Measurements from ENCODE around the gene SMIM1. TPM values are rescaled to one million over a fixed set of nuclear protein-coding genes. Genes with fewer than 3 reads are reported as not detected.
A peak's percentile ranks its signal among the peaks of the same experiment; 100 is the strongest.

The SMIM1 gene
- total and polyA plus RNA-seq, 9 of the 15 experiments (the other 6 are each of a cell fraction or from before 2014, with no cell fraction given): 2.3 to 125 (median 24.3) TPM

DNA sequence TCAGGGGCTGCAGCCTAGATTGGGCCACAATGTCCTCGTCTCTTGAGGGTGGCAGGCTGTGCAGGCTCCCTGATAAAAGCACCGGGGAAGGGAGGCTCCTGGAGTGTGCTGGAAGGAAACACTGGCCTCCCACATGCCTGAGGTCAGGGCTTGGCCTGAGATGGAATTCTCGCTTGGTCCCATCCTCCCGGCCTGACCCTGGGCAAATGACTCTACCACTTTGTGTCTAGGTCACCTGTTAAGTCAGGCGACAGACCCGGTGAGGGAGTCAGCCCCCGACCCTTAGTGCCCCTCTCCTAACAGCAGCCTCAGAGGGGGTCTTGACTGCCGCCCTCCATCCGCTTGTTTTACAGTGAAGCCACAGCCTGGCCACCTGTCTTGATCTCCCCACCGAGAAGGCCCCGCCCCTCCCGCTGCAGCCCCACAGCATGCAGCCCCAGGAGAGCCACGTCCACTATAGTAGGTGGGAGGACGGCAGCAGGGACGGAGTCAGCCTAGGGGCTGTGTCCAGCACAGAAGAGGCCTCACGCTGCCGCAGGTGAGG, 2.5 kb downstream of the SMIM1 start (continued):
- TF ChIP-seq NFATC3 (IDR thresholded peaks at IDR 0.05): no peak

DNA sequence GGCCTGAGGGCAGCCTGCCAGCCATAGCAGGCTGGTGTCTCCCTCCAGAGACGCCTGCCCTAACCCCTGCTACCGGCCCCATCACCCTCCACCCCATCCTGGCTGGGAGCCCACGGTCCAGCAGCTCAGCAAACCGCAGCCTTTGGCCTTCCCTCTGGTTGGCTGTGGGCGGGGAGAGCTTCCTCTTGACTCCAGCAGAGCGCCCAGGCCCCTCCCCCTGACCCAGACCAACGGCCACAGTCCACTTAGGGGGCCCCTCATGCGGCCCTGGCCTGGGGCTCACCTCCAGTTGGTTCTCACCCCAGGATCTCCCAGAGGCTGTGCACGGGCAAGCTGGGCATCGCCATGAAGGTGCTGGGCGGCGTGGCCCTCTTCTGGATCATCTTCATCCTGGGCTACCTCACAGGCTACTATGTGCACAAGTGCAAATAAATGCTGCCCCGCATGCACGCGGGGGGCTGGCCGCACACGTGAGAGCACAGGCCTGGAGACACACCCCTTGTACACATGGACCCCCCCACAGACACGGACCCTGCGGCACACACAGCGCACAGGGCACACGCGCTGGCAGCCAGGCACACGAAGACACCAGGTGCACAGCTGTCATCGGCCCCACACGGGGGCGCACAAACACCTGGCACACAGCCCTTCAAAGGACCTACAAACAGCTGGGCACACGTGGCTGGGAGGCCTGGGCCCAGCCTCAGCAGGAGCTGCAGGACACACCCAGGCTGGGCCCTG, 3.1 kb downstream of the SMIM1 start:
- Histone ChIP-seq H4K20me1 (replicated peaks; ENCODE audit: control insufficient read depth, insufficient read depth, low read length) (no peaks in the 10 kb centered on the region), H3K27me3 (ENCODE audit: control insufficient read depth in 2 of 2, insufficient read depth in 2 of 2, low read length in 2 of 2) (no peaks in the 10 kb centered on the region), H3K79me2 (ENCODE audit: control insufficient read depth, insufficient read depth, low read length) (peaks cover 38% of the 10 kb centered on the region), H3K9ac (ENCODE audit: insufficient read depth in 1 of 2, low read depth in 2 of 2, low read length in 2 of 2) (peak overlapping the region; percentile 60 to 84), H3K4me1 (replicated peaks in 1 of 2; ENCODE audit: control insufficient read depth in 2 of 2, insufficient read depth in 2 of 2, low read length in 2 of 2) (peaks cover 26 to 87% of the 10 kb centered on the region in 2 experiments), H3K36me3 (ENCODE audit: control insufficient read depth, insufficient read depth, low read length) (peaks cover 28% of the 10 kb centered on the region; the same call in 2 of the 3 replicates), H3K9me1 (ENCODE audit: control insufficient read depth, insufficient read depth, low read length) (peaks cover 5% of the 10 kb centered on the region), H2AFZ (ENCODE audit: low read depth, low read length) (peak overlapping the region; percentile 42), H3K27ac (ENCODE audit: extremely low read depth, low read depth, low read length) (peak overlapping the region; percentile 66), H3K4me2 (ENCODE audit: insufficient read depth, low read length) (peak overlapping the region; percentile 92), H3K4me3 (peak overlapping the region; percentile 7; the same call in 1 of the 2 replicates), H3K9me3 (replicated peaks; ENCODE audit: control insufficient read depth, insufficient read depth, low read depth, low read length) (no peaks in the 10 kb centered on the region)
- intact Hi-C loops (cut with micrococcal nuclease): loop anchor here (2.0 to 5.0 kb wide), 4 partner anchors 29 to 125 kb away; partner anchors contain the start of genes C1orf174, CEP104 and DFFB
- ATAC-seq (peak; percentile 71), FAIRE-seq (peak; percentile 11), DNase-seq (ENCODE audit: extremely low read depth in 1 of 4, low spot score in 3 of 4) (peak; percentile 85 to 98 (median 91))
- CTCF ChIA-PET (ENCODE audit: low intra/inter-chr PET ratio): no interaction called here
- POLR2A ChIA-PET: interaction anchor here (0.6 to 2.3 kb wide), 13 partner anchors 9 to 217 kb away, joined by 3 to 14 read pairs (median 3); partner anchors contain the start of gene LRRC47
- WGBS (ENCODE audit: insufficient coverage, low coverage, missing lambda C conversion rate): 5% methylated on average over 27 of the region's 27 CpGs
- no TSS peak for BruUV-seq (replicated peaks)
- in situ Hi-C loops (cut with MboI): no loop called here
- TF ChIP-seq ERF (CRISPR knock-in tag; IDR thresholded peaks at IDR 0.05): 0 out of 2 replicates have a peak, but pooled peaks have one; percentile 13
- TF ChIP-seq CHD4 (IDR thresholded peaks at IDR 0.05; ENCODE audit: insufficient read depth, insufficient replicate concordance, low read depth, low read length, poor library complexity, severe bottlenecking): peak; percentile 13
- TF ChIP-seq FOXM1 (IDR thresholded peaks at IDR 0.05; ENCODE audit: low read depth): no peak
- no peak for TF ChIP-seq FOXM1 (CRISPR knock-in tag; IDR thresholded peaks at IDR 0.05; ENCODE audit: low read depth)
- TF ChIP-seq, protein P1, sequence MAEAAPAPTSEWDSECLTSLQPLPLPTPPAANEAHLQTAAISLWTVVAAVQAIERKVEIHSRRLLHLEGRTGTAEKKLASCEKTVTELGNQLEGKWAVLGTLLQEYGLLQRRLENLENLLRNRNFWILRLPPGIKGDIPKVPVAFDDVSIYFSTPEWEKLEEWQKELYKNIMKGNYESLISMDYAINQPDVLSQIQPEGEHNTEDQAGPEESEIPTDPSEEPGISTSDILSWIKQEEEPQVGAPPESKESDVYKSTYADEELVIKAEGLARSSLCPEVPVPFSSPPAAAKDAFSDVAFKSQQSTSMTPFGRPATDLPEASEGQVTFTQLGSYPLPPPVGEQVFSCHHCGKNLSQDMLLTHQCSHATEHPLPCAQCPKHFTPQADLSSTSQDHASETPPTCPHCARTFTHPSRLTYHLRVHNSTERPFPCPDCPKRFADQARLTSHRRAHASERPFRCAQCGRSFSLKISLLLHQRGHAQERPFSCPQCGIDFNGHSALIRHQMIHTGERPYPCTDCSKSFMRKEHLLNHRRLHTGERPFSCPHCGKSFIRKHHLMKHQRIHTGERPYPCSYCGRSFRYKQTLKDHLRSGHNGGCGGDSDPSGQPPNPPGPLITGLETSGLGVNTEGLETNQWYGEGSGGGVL (CRISPR knock-in tag; IDR thresholded peaks at IDR 0.05): no peak
- TF ChIP-seq, protein P2, sequence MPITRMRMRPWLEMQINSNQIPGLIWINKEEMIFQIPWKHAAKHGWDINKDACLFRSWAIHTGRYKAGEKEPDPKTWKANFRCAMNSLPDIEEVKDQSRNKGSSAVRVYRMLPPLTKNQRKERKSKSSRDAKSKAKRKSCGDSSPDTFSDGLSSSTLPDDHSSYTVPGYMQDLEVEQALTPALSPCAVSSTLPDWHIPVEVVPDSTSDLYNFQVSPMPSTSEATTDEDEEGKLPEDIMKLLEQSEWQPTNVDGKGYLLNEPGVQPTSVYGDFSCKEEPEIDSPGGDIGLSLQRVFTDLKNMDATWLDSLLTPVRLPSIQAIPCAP (CRISPR knock-in tag; IDR thresholded peaks at IDR 0.05; ENCODE audit: borderline replicate concordance): no peak
- TF ChIP-seq, protein P3, sequence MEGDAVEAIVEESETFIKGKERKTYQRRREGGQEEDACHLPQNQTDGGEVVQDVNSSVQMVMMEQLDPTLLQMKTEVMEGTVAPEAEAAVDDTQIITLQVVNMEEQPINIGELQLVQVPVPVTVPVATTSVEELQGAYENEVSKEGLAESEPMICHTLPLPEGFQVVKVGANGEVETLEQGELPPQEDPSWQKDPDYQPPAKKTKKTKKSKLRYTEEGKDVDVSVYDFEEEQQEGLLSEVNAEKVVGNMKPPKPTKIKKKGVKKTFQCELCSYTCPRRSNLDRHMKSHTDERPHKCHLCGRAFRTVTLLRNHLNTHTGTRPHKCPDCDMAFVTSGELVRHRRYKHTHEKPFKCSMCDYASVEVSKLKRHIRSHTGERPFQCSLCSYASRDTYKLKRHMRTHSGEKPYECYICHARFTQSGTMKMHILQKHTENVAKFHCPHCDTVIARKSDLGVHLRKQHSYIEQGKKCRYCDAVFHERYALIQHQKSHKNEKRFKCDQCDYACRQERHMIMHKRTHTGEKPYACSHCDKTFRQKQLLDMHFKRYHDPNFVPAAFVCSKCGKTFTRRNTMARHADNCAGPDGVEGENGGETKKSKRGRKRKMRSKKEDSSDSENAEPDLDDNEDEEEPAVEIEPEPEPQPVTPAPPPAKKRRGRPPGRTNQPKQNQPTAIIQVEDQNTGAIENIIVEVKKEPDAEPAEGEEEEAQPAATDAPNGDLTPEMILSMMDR (IDR thresholded peaks at IDR 0.05 in 2 of 3, conservative IDR thresholded peaks at IDR 0.05 in 1 of 3; ENCODE audit: insufficient read depth in 2 of 3, low read depth in 1 of 3, low read length in 3 of 3): peak; percentile 66 to 79 (median 69)
- no peak for TF ChIP-seq TCF7 (IDR thresholded peaks at IDR 0.05; ENCODE audit: borderline replicate concordance)
- TF ChIP-seq, protein P4, sequence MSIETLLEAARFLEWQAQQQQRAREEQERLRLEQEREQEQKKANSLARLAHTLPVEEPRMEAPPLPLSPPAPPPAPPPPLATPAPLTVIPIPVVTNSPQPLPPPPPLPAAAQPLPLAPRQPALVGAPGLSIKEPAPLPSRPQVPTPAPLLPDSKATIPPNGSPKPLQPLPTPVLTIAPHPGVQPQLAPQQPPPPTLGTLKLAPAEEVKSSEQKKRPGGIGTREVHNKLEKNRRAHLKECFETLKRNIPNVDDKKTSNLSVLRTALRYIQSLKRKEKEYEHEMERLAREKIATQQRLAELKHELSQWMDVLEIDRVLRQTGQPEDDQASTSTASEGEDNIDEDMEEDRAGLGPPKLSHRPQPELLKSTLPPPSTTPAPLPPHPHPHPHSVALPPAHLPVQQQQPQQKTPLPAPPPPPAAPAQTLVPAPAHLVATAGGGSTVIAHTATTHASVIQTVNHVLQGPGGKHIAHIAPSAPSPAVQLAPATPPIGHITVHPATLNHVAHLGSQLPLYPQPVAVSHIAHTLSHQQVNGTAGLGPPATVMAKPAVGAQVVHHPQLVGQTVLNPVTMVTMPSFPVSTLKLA (conservative IDR thresholded peaks at IDR 0.05): peak; percentile 94 to 96
- TF ChIP-seq BRCA1 (IDR thresholded peaks at IDR 0.05): no peak
- no peak for TF ChIP-seq BRCA1 (CRISPR knock-in tag; IDR thresholded peaks at IDR 0.05)
